ENCODE measurements around the gene CENPE.

CENPE gene

DNA sequence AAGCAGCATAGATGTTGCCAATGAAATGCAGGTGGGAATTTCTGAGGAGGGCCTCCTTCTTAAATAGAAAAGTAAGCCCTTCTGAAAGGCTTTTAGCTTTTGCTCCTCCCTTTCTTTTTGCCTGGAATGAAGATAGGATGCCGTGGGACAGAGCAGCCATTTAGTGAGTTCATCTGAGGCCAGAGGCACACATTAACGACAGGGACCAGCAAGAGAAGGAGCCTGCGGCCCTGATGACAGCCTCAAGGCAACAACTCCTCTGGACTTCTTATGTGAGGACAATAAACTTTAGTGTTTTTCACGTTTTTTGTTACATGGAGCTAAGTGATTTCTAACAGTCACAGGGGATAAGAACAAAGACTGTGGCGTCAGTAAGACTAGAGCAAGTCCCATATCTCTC lies 97.5 kb downstream of the CENPE start:
- TF ChIP-seq, protein P1, sequence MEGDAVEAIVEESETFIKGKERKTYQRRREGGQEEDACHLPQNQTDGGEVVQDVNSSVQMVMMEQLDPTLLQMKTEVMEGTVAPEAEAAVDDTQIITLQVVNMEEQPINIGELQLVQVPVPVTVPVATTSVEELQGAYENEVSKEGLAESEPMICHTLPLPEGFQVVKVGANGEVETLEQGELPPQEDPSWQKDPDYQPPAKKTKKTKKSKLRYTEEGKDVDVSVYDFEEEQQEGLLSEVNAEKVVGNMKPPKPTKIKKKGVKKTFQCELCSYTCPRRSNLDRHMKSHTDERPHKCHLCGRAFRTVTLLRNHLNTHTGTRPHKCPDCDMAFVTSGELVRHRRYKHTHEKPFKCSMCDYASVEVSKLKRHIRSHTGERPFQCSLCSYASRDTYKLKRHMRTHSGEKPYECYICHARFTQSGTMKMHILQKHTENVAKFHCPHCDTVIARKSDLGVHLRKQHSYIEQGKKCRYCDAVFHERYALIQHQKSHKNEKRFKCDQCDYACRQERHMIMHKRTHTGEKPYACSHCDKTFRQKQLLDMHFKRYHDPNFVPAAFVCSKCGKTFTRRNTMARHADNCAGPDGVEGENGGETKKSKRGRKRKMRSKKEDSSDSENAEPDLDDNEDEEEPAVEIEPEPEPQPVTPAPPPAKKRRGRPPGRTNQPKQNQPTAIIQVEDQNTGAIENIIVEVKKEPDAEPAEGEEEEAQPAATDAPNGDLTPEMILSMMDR (IDR thresholded peaks at IDR 0.05; ENCODE audit: control insufficient read depth, extremely low read depth, insufficient read depth) = no peak
- DNase-seq (ENCODE audit: low read depth) = no peak
- no peak overlapping the region for H3K4me3 ChIP-seq (ENCODE audit: low read depth, low read length)

DNA sequence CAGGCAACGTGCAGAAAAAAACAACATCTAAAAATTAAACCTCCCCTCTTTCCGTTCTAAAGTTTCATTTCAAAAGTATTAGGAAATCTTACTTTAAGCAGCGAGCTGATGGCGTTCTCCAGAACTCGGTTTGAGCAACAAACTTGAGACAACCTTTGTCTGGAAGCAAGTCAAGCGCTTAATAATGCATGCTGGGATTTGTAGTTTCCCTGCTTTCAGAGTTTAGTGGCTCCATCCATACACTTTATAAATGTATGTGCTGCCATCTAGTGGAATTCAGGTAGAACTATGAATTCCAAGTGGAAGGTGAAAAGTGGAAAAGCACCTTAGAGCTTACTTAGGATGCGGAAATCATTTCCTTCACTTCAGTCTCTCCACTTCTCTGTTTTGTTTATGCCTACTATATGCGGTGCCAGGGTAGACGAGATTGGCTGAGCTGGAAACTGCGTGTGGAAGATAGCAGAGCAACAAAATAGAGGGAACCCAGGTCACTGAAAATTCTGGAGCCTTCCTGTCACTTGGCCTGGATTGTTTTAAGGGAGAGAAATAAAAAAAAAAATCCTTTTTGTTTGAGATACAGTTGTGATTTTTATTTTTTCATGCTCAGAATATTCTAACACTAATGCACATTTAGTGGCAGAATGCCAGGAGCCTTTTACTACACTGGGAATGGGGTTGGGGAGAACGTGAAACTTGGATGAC lies 98.3 kb downstream of the CENPE start, which contains the start of gene BDH2:
Gene BDH2, minus strand, starts transcription at position 144 of the 702 bp plus-strand sequence. CDS start 3,580 bp downstream, outside the sequence.
- TF ChIP-seq, protein P1 (IDR thresholded peaks at IDR 0.05; ENCODE audit: control insufficient read depth, extremely low read depth, insufficient read depth) = peak; percentile 72
- peak; percentile 89 for DNase-seq (ENCODE audit: low read depth)
- peak within 1 kb of the TSS; percentile 46 for H3K4me3 ChIP-seq (ENCODE audit: low read depth, low read length)

DNA sequence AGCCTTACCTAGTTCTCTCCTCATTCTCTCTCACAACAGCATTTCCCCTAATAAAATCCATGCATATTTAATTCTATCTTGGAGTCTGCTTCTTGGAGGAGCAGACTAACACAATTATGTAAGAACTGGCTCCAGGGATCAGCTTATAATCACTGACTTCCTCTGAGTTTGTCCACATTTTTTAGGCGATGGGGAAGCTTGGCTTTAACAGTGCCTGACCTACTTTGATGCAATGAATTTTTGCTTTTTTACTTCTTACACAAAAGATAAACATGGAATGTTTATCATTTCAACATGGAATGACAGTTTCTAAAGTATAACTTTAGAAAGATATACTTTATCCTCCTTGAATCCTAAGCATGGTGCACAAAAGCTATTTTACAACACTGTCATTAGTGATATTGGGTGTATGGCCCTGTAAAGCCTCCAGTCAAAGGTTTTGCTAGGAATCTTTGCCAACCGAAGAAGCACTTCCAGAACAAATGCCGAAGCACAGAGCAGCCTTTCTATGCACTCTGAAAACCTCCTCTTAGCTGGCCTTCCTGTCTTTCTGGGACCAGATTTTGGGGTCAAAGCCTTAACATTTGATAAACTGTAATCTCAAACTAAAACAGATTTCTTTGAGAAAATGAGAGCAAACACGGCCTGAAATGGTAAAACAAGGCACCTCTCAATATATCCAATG lies 99.2 kb downstream of the CENPE start:
- H3K4me3 ChIP-seq (ENCODE audit: low read depth, low read length) = peak overlapping the region; percentile 46
- TF ChIP-seq, protein P1 (IDR thresholded peaks at IDR 0.05; ENCODE audit: control insufficient read depth, extremely low read depth, insufficient read depth) = no peak
- no peak for DNase-seq (ENCODE audit: low read depth)

DNA sequence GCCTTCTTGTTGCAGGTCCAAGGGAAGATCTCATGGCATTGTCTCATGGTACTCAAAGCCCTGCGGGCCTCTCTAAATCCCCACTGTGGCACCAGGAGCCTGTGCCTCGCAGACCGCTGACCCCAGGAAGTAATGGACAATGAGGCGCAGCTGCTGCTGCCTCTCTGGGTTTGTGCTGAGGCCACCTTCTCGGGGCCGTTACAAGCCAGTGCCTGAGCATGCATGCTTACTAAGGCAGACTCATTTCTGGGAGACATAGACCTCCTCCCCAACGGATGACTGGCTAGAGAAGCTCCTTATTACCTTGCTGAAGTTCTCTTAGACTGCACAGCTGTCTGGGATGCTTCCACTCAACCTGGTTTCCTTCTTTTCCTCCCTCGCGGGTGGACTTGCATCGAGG lies 99.8 kb downstream of the CENPE start:
- TF ChIP-seq, protein P1 (IDR thresholded peaks at IDR 0.05; ENCODE audit: control insufficient read depth, extremely low read depth, insufficient read depth) = no peak
- H3K4me3 ChIP-seq (ENCODE audit: low read depth, low read length) = no peak overlapping the region
- DNase-seq (ENCODE audit: low read depth) = no peak

DNA sequence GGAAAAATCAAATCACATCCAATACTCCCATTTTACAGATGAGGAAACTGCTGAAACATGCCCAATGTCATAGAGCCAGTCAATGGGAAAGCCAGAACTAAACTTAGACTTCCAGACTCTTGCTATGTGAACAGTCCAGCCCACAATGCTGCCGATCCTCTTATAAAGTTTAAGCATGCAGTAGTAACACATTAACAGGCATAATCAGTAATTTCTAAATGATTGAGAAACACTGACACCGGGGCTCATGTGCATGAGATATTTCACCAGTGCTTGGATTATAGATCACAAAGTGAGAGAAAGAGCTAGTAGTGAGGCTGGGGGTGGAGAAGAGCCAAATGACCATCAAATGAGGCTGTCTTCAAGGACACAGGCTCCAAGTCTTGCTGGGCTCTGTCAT lies 101.0 kb downstream of the CENPE start:
- DNase-seq (ENCODE audit: low read depth) = no peak
- H3K4me3 ChIP-seq (ENCODE audit: low read depth, low read length) = no peak overlapping the region
- TF ChIP-seq, protein P1 (IDR thresholded peaks at IDR 0.05; ENCODE audit: control insufficient read depth, extremely low read depth, insufficient read depth) = no peak

DNA sequence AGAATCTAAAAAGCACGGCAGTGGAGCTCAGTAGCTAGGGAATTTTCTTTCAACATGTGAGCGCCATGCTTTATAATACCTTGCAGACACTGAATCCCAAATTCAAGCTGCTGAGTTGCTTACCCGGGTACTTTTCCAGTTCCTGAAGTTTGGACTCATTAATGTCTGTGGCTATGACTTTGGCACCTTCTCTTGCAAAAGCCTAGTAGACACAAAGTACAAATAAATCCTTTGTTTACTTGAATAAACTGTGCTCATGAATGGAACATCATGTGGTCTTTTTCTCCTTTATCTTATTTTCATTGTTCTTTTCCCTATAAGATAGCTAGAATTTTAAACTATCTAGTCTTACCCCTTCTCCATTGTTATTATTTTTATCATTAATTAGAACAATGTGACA lies 103.1 kb downstream of the CENPE start:
- DNase-seq (ENCODE audit: low read depth) = no peak
- TF ChIP-seq, protein P1 (IDR thresholded peaks at IDR 0.05; ENCODE audit: control insufficient read depth, extremely low read depth, insufficient read depth) = no peak
- no peak overlapping the region for H3K4me3 ChIP-seq (ENCODE audit: low read depth, low read length)
